ENCODE measurements around the gene MAML1.

The MAML1 gene

GRCh38 chr5:179792612-179793467 is 60.2 kb downstream of the MAML1 start:
- Histone ChIP-seq H3K9ac (ENCODE audit: low read depth, low read length) (no peak overlapping the region), H2AFZ (ENCODE audit: low read depth, low read length) (no peak overlapping the region), H3K4me1 (ENCODE audit: insufficient read depth, low read length) (peaks cover 24% of the 10 kb centered on the region), H3K36me3 (ENCODE audit: insufficient read depth, low read length) (peaks cover 11% of the 10 kb centered on the region; the same call in 1 of the 2 replicates), H4K20me1 (ENCODE audit: insufficient read depth, low read length) (peaks cover 13% of the 10 kb centered on the region), H3K4me2 (ENCODE audit: insufficient read depth, low read length) (no peak overlapping the region), H3K79me2 (ENCODE audit: insufficient read depth, low read length) (no peaks in the 10 kb centered on the region), H3K27me3 (ENCODE audit: insufficient read depth, low read length, poor library complexity) (no peaks in the 10 kb centered on the region), H3K4me3 (ENCODE audit: low read depth in 1 of 2, low read length in 2 of 2) (no peak overlapping the region), H3K27ac (ENCODE audit: low read length) (no peak overlapping the region), H3K9me3 (ENCODE audit: insufficient read depth, low read length, severe bottlenecking) (no peaks in the 10 kb centered on the region)
- TF ChIP-seq EZH2 (IDR thresholded peaks at IDR 0.05; ENCODE audit: borderline replicate concordance, low read depth, low read length, severe bottlenecking): no peak
- TF ChIP-seq CTCF (IDR thresholded peaks at IDR 0.05; ENCODE audit: borderline replicate concordance, extremely low read depth, low read length, poor library complexity, severe bottlenecking): no peak
- DNase-seq (no peak), ATAC-seq (ENCODE audit: insufficient read depth, low read depth) (no peak)

DNA sequence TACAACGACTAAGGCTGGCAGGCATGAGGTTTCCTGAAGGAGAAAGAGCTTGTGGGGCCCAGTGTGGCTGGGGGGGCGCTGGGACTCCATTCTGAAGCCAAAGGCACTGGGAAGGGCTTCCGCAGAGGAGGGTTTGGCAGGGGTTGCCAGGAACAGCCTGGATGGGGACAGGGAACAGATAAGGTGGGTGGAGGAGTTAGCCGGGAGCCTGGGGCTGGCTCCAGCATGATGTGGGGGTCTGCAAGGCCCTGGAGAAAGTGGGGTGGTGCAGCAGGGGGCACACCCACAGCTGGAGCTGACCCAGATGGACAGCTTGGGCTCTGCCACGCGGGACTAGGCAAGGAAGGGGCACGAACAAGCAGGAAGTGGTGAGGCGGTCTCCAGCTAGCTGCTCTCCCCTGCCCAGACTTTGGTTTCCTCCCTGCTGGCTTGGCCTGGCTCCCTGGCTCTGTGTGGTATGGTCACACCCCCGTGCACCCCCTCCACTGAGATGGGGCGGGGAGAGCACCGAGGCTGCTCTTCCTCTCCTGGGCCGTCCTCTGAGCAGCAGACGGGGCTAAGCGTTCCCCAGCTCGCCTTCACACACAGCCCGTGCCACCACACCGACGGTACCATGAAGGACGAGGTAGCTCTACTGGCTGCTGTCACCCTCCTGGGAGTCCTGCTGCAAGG is 61.0 kb downstream of the MAML1 start, which contains the start of gene LTC4S:
Gene LTC4S, plus strand, starts transcription at position 519 of the 672 bp plus-strand sequence. Its CDS starts 95 bp downstream, at position 614.
- H3K4me1 ChIP-seq (ENCODE audit: insufficient read depth, low read length): peaks cover 24% of the 10 kb centered on the region
- peak; percentile 53 for ATAC-seq (ENCODE audit: insufficient read depth, low read depth)
- H2AFZ ChIP-seq (ENCODE audit: low read depth, low read length): no peak within 1 kb of the TSS
- no peak within 1 kb of the TSS for H3K27ac ChIP-seq (ENCODE audit: low read length)
- H3K9me3 ChIP-seq (ENCODE audit: insufficient read depth, low read length, severe bottlenecking): no peaks in the 10 kb centered on the region
- H3K36me3 ChIP-seq (ENCODE audit: insufficient read depth, low read length): peaks cover 18% of the 10 kb centered on the region
- no peak for TF ChIP-seq EZH2 (IDR thresholded peaks at IDR 0.05; ENCODE audit: borderline replicate concordance, low read depth, low read length, severe bottlenecking)
- H3K4me3 ChIP-seq (ENCODE audit: low read depth in 1 of 2, low read length in 2 of 2): no peak within 1 kb of the TSS
- peak; percentile 60 for DNase-seq
- no peaks in the 10 kb centered on the region for H3K79me2 ChIP-seq (ENCODE audit: insufficient read depth, low read length)
- no peak within 1 kb of the TSS for H3K9ac ChIP-seq (ENCODE audit: low read depth, low read length)
- no peak within 1 kb of the TSS for H3K4me2 ChIP-seq (ENCODE audit: insufficient read depth, low read length)
- peaks cover 13% of the 10 kb centered on the region for H4K20me1 ChIP-seq (ENCODE audit: insufficient read depth, low read length)
- H3K27me3 ChIP-seq (ENCODE audit: insufficient read depth, low read length, poor library complexity): no peaks in the 10 kb centered on the region

DNA sequence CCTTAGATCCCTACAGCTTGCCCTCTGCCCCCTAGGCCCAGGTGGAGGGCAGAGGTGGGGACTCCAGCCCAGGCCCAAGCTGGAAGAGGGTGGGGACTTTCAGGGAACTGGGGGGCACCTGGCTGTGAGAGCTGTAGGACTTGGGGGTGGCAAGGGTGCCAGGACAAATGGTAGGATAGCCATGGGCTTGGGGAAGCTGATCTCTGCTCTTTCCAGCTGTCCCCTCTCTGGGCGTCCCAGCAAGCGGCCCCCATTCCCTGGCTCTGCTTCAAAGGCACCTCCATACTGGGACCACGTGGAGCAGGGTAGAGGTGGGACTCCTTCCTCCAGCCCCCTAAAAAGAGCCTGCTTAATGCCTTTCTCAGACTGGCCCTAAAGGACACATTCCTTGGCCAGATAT is 61.5 kb downstream of the MAML1 start:
- Histone ChIP-seq H4K20me1 (ENCODE audit: insufficient read depth, low read length) (peaks cover 13% of the 10 kb centered on the region), H3K27me3 (ENCODE audit: insufficient read depth, low read length, poor library complexity) (no peaks in the 10 kb centered on the region), H3K27ac (ENCODE audit: low read length) (no peak overlapping the region), H3K4me1 (ENCODE audit: insufficient read depth, low read length) (peaks cover 24% of the 10 kb centered on the region), H2AFZ (ENCODE audit: low read depth, low read length) (no peak overlapping the region), H3K36me3 (ENCODE audit: insufficient read depth, low read length) (peaks cover 24% of the 10 kb centered on the region), H3K4me2 (ENCODE audit: insufficient read depth, low read length) (no peak overlapping the region), H3K4me3 (ENCODE audit: low read depth in 1 of 2, low read length in 2 of 2) (no peak overlapping the region), H3K9ac (ENCODE audit: low read depth, low read length) (no peak overlapping the region), H3K9me3 (ENCODE audit: insufficient read depth, low read length, severe bottlenecking) (no peaks in the 10 kb centered on the region), H3K79me2 (ENCODE audit: insufficient read depth, low read length) (no peaks in the 10 kb centered on the region)
- TF ChIP-seq EZH2 (IDR thresholded peaks at IDR 0.05; ENCODE audit: borderline replicate concordance, low read depth, low read length, severe bottlenecking) (no peak), CTCF (IDR thresholded peaks at IDR 0.05; ENCODE audit: borderline replicate concordance, extremely low read depth, low read length, poor library complexity, severe bottlenecking) (no peak)
- ATAC-seq (ENCODE audit: insufficient read depth, low read depth) (no peak), DNase-seq (no peak)

DNA sequence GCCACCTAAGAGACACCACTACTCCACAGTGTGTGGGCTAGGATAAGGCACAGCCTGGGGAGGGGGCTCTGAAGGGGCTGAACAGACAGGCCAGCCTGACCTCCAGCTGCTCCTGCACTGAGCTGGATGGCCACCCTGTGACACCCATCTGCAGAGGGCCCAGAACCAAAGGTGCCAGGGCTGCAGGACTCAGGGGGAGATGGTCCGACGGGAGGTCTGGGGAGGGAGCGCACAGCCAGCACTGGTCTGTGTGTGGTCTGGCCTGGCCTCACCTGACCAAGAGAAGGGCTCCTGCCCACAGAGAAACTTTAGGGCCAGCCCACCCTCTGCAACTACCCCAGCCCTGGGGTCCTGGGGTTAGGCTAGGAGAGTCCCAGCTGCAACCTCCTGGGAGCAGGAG is 62.0 kb downstream of the MAML1 start:
- DNase-seq: no peak
- Histone ChIP-seq H4K20me1 (ENCODE audit: insufficient read depth, low read length) (peaks cover 13% of the 10 kb centered on the region), H3K79me2 (ENCODE audit: insufficient read depth, low read length) (no peaks in the 10 kb centered on the region), H3K4me1 (ENCODE audit: insufficient read depth, low read length) (peaks cover 24% of the 10 kb centered on the region), H3K9me3 (ENCODE audit: insufficient read depth, low read length, severe bottlenecking) (no peaks in the 10 kb centered on the region), H3K4me3 (ENCODE audit: low read depth in 1 of 2, low read length in 2 of 2) (no peak overlapping the region), H3K27ac (ENCODE audit: low read length) (no peak overlapping the region), H3K27me3 (ENCODE audit: insufficient read depth, low read length, poor library complexity) (no peaks in the 10 kb centered on the region), H2AFZ (ENCODE audit: low read depth, low read length) (no peak overlapping the region), H3K9ac (ENCODE audit: low read depth, low read length) (no peak overlapping the region), H3K36me3 (ENCODE audit: insufficient read depth, low read length) (peaks cover 28% of the 10 kb centered on the region), H3K4me2 (ENCODE audit: insufficient read depth, low read length) (no peak overlapping the region)
- TF ChIP-seq CTCF (IDR thresholded peaks at IDR 0.05; ENCODE audit: borderline replicate concordance, extremely low read depth, low read length, poor library complexity, severe bottlenecking): no peak
- no peak for TF ChIP-seq EZH2 (IDR thresholded peaks at IDR 0.05; ENCODE audit: borderline replicate concordance, low read depth, low read length, severe bottlenecking)
- no peak for ATAC-seq (ENCODE audit: insufficient read depth, low read depth)
